ENCODE measurements around the gene TNRC6A.

- TF ChIP-seq, protein P1, sequence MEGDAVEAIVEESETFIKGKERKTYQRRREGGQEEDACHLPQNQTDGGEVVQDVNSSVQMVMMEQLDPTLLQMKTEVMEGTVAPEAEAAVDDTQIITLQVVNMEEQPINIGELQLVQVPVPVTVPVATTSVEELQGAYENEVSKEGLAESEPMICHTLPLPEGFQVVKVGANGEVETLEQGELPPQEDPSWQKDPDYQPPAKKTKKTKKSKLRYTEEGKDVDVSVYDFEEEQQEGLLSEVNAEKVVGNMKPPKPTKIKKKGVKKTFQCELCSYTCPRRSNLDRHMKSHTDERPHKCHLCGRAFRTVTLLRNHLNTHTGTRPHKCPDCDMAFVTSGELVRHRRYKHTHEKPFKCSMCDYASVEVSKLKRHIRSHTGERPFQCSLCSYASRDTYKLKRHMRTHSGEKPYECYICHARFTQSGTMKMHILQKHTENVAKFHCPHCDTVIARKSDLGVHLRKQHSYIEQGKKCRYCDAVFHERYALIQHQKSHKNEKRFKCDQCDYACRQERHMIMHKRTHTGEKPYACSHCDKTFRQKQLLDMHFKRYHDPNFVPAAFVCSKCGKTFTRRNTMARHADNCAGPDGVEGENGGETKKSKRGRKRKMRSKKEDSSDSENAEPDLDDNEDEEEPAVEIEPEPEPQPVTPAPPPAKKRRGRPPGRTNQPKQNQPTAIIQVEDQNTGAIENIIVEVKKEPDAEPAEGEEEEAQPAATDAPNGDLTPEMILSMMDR (IDR thresholded peaks at IDR 0.05) = no peak
- TF ChIP-seq POLR2AphosphoS5 (IDR thresholded peaks at IDR 0.05; ENCODE audit: insufficient read depth in 1 of 2, low read depth in 1 of 2) (no peak), POLR2A (IDR thresholded peaks at IDR 0.05) (no peak)
Observed at GRCh38 chr16:24692854-24693253, 36.6 kb upstream of the TNRC6A start.
